Astrocyte (in vitro differentiated cells and primary cell): Measurements from ENCODE around the gene ANO6. TPM values are rescaled to one million over a fixed set of nuclear protein-coding genes. Genes with fewer than 3 reads are reported as not detected.

Experiments used
- DNase-seq: peaks from one replicate; pipeline ENCODE4 v3.0.0-alpha.2; 2010; ENCODE audit warnings: low read depth
- FAIRE-seq: peaks from 2 replicates; lab custom pipeline; 2011; peaks lifted over from hg19 to GRCh38; lab: Jason Lieb, UNC
- H2AFZ ChIP-seq: 2 replicates; pipeline ENCODE4 v1.6.0; 2012; ENCODE audit warnings: low read depth, low read length, inconsistent platforms
- H3K27ac ChIP-seq: 2 replicates; pipeline ENCODE4 v1.5.1; 2011; ENCODE audit warnings: low read depth, low read length, inconsistent platforms
- H3K27me3 ChIP-seq: 2 replicates; pipeline ENCODE4 v1.6.0; 2011; ENCODE audit warnings: low read length, inconsistent platforms; ENCODE audit not compliant: insufficient read depth
- H3K36me3 ChIP-seq: 2 replicates; pipeline ENCODE4 v1.5.1; 2011; ENCODE audit warnings: low read length, inconsistent platforms; ENCODE audit not compliant: insufficient read depth
- H3K4me1 ChIP-seq: 2 replicates; pipeline ENCODE4 v1.5.1; 2011; ENCODE audit warnings: low read length, inconsistent platforms; ENCODE audit not compliant: insufficient read depth
- H3K4me2 ChIP-seq: 2 replicates; pipeline ENCODE4 v1.6.0; 2012; ENCODE audit warnings: low read length, inconsistent platforms
- H3K4me3 ChIP-seq: 2 replicates; pipeline ENCODE4 v1.5.1; 2011; ENCODE audit warnings: low read depth, mild to moderate bottlenecking, low read length, inconsistent platforms; ENCODE audit not compliant: insufficient read depth
- H3K79me2 ChIP-seq: 2 replicates; pipeline ENCODE4 v1.6.0; 2012; ENCODE audit warnings: mild to moderate bottlenecking, low read length, inconsistent platforms; ENCODE audit not compliant: insufficient read depth
- H3K9ac ChIP-seq: 2 replicates; pipeline ENCODE4 v1.6.0; 2012; ENCODE audit warnings: mild to moderate bottlenecking, low read length, inconsistent platforms
- H3K9me3 ChIP-seq: 2 replicates; pipeline ENCODE4 v1.5.1; 2012; ENCODE audit warnings: low read depth, mild to moderate bottlenecking, low read length, inconsistent platforms; ENCODE audit not compliant: insufficient read depth
- H4K20me1 ChIP-seq: 2 replicates; pipeline ENCODE4 v1.6.0; 2012; ENCODE audit warnings: low read length, inconsistent platforms; ENCODE audit not compliant: insufficient read depth
- H3K27ac Mint-ChIP-seq: one replicate; pipeline ENCODE4 v1.8.0; 2021; ENCODE audit warnings: mild to moderate bottlenecking, mixed read lengths; ENCODE audit not compliant: unreplicated experiment
- H3K27me3 Mint-ChIP-seq: one replicate; pipeline ENCODE4 v1.8.0; 2021; ENCODE audit warnings: low read depth, mixed read lengths; ENCODE audit not compliant: unreplicated experiment
- H3K36me3 Mint-ChIP-seq: one replicate; pipeline ENCODE4 v1.8.0; 2021; ENCODE audit warnings: low read depth, mixed read lengths; ENCODE audit not compliant: unreplicated experiment
- H3K4me1 Mint-ChIP-seq: one replicate; pipeline ENCODE4 v1.8.0; 2021; ENCODE audit warnings: low read depth, mixed read lengths; ENCODE audit not compliant: unreplicated experiment
- H3K4me3 Mint-ChIP-seq: one replicate; pipeline ENCODE4 v1.8.0; 2021; ENCODE audit warnings: mild to moderate bottlenecking, moderate library complexity, mixed read lengths; ENCODE audit not compliant: unreplicated experiment
- H3K9me3 Mint-ChIP-seq: one replicate; pipeline ENCODE4 v1.8.0; 2021; ENCODE audit warnings: mild to moderate bottlenecking, mixed read lengths; ENCODE audit not compliant: unreplicated experiment
- EZH2 ChIP-seq: IDR thresholded peaks from 2 replicates; pipeline ENCODE4 v1.6.1; 2012; ENCODE audit warnings: mild to moderate bottlenecking, low read length, inconsistent platforms; ENCODE audit not compliant: insufficient read depth
- total RNA-seq: library from RNA; stranded (reverse); gene quantifications from 2 replicates; pipeline ENCODE4 v1.2.1, GENCODE V29; 2021
- TF ChIP-seq, protein P1 (sequence below): IDR thresholded peaks from 2 replicates; pipeline ENCODE4 v1.5.1; 2011; ENCODE audit warnings: low read depth, mild to moderate bottlenecking, inconsistent platforms, low read length, moderate library complexity; ENCODE audit not compliant: insufficient read depth

ANO6 gene
- total RNA-seq, 1 donor from 2014 or later: 113 TPM

DNA sequence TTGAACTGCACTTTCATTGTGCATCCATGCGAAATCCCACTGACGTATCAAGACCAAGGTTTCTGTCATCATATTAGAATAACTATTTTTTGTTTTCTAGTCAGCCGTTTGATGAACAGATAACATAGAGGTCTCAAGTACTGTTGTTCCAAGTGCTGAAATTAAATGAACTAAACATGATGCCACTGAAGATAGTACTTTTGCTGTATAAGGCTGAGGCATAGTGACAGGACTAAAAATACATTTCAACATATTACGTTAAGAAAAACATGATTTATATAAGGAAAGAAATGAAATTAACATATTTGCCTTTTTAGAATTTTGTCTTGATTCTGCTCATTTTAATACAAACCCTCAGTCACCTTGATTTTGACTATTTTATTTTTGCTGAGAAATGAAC lies 82.2 kb downstream of the ANO6 start:
- Histone ChIP-seq H3K4me3 (no peak overlapping the region), H3K4me1 (peaks cover 10% of the 10 kb centered on the region), H3K27ac (no peak overlapping the region), H3K9ac (no peak overlapping the region), H4K20me1 (peaks cover 5% of the 10 kb centered on the region), H3K27me3 (no peaks in the 10 kb centered on the region), H3K79me2 (peaks cover 56% of the 10 kb centered on the region), H3K36me3 (no peaks in the 10 kb centered on the region), H3K4me2 (no peak overlapping the region), H2AFZ (no peak overlapping the region), H3K9me3 (no peaks in the 10 kb centered on the region)
- Mint-ChIP-seq H3K9me3 (no peaks in the 10 kb centered on the region), H3K36me3 (peaks cover 3% of the 10 kb centered on the region), H3K4me1 (peaks cover 17% of the 10 kb centered on the region), H3K4me3 (no peak overlapping the region), H3K27me3 (no peaks in the 10 kb centered on the region), H3K27ac (no peak overlapping the region)
- FAIRE-seq: no peak
- no peak for DNase-seq
- no peak for TF ChIP-seq EZH2
- TF ChIP-seq, protein P1, sequence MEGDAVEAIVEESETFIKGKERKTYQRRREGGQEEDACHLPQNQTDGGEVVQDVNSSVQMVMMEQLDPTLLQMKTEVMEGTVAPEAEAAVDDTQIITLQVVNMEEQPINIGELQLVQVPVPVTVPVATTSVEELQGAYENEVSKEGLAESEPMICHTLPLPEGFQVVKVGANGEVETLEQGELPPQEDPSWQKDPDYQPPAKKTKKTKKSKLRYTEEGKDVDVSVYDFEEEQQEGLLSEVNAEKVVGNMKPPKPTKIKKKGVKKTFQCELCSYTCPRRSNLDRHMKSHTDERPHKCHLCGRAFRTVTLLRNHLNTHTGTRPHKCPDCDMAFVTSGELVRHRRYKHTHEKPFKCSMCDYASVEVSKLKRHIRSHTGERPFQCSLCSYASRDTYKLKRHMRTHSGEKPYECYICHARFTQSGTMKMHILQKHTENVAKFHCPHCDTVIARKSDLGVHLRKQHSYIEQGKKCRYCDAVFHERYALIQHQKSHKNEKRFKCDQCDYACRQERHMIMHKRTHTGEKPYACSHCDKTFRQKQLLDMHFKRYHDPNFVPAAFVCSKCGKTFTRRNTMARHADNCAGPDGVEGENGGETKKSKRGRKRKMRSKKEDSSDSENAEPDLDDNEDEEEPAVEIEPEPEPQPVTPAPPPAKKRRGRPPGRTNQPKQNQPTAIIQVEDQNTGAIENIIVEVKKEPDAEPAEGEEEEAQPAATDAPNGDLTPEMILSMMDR: no peak

DNA sequence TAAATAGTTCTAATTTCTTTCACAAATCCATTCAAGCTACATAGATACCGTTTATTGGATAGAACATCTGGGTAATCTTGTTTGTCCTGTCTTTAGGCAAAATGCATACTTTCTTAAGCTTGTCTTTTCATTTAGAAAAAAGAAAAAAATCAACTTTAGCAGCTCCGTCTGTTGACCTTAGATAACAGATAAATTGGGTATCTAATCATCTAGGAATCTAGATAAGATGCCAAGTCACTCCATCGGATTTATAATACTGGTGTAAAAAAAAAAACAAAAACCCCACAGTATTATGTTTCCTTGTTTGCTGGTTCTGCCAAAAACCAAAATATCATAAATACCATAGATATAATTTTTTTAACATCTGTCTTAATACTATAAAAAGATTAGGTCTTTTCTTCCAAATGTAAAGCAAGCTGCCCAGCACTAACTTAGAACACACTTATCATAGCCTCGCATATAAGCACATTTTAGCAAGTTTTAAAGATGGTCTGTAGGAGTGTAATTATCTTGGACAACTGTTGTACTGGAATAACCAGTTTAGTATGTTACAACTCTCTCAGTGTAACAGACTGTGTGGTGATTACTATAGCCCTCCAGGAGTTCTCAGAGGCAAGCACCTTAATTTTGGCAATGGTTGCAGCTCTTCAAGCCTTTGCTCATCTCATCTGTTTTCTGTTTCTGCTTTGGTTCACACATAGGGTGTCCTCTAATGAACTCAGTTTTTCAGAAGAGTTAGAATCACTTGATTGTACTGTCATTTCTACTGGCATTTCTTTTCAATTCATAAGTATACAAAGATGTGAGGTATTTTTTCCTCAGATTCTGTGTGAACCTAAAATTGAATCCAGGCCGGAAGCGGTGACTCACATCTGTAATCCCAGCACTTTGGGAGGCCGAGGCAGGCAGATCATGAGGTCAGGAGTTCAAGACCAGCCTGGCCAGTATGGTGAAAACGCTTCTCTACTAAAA lies 83.1 kb downstream of the ANO6 start:
- Histone ChIP-seq H2AFZ (no peak overlapping the region), H3K4me2 (peak overlapping the region; percentile 34), H3K27ac (peak overlapping the region; percentile 61), H4K20me1 (peaks cover 8% of the 10 kb centered on the region), H3K27me3 (no peaks in the 10 kb centered on the region), H3K9me3 (no peaks in the 10 kb centered on the region), H3K9ac (no peak overlapping the region), H3K36me3 (no peaks in the 10 kb centered on the region), H3K4me1 (peaks cover 10% of the 10 kb centered on the region), H3K79me2 (peaks cover 56% of the 10 kb centered on the region), H3K4me3 (no peak overlapping the region)
- peak; percentile 74 for DNase-seq
- Mint-ChIP-seq H3K27ac (no peak overlapping the region), H3K4me3 (no peak overlapping the region), H3K9me3 (no peaks in the 10 kb centered on the region), H3K27me3 (no peaks in the 10 kb centered on the region), H3K4me1 (peaks cover 17% of the 10 kb centered on the region), H3K36me3 (peaks cover under 1% of the 10 kb centered on the region)
- no peak for FAIRE-seq
- TF ChIP-seq, protein P1: no peak
- TF ChIP-seq EZH2: no peak
